Fibroblast of the aortic adventitia (primary cell): ENCODE results near the gene TAF1A. TPM values are rescaled to one million over a fixed set of nuclear protein-coding genes. Genes with fewer than 3 reads are reported as not detected.

Source experiments
- DNase-seq: peaks from one replicate; pipeline ENCODE4 v3.0.0-alpha.2; 2010; ENCODE audit warnings: low read depth
- H3K4me3 ChIP-seq: 2 replicates; pipeline ENCODE4 v1.5.1; 2011; ENCODE audit warnings: low read depth, mild to moderate bottlenecking, control low read depth, low read length, moderate library complexity
- total RNA-seq: library from RNA; depleted of rRNA; stranded (reverse); fragments of >200 nt; gene quantifications from 2 replicates; pipeline ENCODE4 v1.2.3, GENCODE V29; 2012; ENCODE audit warnings: low replicate concordance
- TF ChIP-seq, protein P1 (sequence below): IDR thresholded peaks from 2 replicates; pipeline ENCODE4 v1.5.1; 2011; ENCODE audit warnings: mild to moderate bottlenecking, low read length, control low read depth, inconsistent platforms; ENCODE audit not compliant: insufficient read depth

Gene TAF1A
- total RNA-seq, 1 donor, result 11.8 TPM

DNA sequence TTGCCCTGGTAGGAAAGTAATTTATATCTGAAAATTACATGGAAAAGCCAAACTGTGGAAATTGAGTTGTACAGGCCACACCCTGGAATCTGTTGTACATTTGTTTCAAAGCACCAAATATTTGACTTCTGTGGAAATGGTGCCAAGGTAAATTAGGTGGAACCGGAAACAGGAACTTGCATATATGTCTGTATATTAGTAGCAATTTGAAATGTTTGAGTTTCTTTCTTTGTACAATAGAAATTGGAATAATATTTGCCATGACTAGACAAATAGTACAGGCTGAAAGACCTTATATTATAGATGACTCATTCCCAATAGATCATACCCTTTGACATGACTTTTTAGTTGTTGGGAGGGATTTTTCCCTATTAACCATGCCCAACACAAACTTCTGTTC lies 10.5 kb upstream of the TAF1A start:
- TF ChIP-seq, protein P1, sequence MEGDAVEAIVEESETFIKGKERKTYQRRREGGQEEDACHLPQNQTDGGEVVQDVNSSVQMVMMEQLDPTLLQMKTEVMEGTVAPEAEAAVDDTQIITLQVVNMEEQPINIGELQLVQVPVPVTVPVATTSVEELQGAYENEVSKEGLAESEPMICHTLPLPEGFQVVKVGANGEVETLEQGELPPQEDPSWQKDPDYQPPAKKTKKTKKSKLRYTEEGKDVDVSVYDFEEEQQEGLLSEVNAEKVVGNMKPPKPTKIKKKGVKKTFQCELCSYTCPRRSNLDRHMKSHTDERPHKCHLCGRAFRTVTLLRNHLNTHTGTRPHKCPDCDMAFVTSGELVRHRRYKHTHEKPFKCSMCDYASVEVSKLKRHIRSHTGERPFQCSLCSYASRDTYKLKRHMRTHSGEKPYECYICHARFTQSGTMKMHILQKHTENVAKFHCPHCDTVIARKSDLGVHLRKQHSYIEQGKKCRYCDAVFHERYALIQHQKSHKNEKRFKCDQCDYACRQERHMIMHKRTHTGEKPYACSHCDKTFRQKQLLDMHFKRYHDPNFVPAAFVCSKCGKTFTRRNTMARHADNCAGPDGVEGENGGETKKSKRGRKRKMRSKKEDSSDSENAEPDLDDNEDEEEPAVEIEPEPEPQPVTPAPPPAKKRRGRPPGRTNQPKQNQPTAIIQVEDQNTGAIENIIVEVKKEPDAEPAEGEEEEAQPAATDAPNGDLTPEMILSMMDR, result no peak
- peak; percentile 42 for DNase-seq
- no peak overlapping the region for H3K4me3 ChIP-seq

DNA sequence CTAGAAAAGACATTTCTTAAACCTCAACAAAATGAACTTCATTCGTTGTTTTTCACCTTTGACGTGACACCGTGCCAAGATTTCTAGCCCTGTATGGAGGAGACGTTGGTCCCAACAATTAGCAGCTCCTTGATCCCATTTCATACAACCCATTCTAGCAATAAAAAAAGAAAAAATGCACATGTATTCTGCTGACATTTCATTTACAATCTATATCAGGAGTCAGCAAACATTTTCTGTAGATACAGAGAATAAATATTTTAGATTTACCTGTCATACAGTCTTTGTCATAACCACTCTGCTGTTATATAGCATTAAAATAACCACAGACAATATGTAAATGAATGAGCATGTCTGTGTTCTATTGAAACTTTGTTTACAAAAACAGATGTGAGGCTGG lies 7.0 kb upstream of the TAF1A start:
- no peak for DNase-seq
- H3K4me3 ChIP-seq, result no peak overlapping the region
- TF ChIP-seq, protein P1, result no peak

DNA sequence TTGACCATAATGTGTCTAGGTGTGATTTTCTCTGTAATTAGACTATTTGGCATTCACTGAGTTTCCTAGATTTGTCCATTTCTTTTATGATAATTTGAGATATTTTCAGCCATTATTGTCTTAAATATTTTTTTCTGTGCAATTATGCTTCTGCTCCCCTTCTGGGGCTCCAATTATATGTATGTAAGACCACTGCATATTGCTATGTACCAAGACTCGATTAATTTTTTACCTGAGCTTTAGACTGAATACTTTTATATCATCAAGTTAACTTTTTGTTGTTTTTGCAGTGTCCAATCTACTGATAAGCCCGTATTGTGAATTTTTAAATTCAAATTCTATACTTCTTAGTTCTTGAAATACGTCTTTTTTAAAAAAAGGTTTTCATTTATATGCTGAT lies 5.1 kb upstream of the TAF1A start:
- TF ChIP-seq, protein P1, result no peak
- DNase-seq, result no peak
- H3K4me3 ChIP-seq, result no peak overlapping the region

DNA sequence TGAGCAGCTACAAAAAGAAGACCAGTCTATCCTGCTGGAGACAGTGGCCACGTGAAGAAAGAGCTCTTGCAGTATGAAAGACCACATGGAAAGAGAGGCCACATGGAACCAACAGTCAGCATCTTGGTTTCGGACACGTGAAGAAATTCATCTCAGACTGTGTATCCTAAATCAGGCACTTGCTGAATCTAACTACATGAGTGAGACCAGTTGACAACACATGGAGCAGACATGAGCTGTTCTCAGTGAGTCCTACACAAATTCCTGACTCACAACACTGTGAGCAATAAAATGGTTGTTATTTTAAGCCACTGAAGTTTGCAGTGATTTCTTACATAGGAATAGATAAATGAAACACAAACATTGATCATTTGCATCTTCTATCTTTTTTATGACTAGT lies 2.4 kb upstream of the TAF1A start:
- H3K4me3 ChIP-seq, result no peak overlapping the region
- peak; percentile 12 for DNase-seq
- TF ChIP-seq, protein P1, result no peak

DNA sequence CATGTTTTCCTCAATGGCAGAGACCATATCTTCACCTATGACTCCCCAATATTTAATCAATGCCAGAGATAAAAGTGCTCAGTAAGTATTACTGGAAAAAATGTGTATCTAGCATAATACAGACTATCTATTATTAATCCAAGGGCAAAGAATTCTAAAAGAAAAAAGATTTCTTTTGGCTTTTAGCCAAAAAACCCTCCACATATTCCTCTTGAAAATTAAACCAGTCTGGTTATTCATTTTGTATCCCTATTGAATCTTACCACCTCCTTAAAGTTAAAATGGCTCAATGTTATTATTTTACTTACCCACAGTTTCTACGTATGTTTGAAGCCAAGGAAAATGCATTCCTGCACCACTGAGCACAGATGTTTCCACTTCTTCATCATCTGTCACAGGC lies 1.6 kb downstream of the TAF1A start:
- no peak overlapping the region for H3K4me3 ChIP-seq
- TF ChIP-seq, protein P1, result no peak
- DNase-seq, result peak; percentile 19

DNA sequence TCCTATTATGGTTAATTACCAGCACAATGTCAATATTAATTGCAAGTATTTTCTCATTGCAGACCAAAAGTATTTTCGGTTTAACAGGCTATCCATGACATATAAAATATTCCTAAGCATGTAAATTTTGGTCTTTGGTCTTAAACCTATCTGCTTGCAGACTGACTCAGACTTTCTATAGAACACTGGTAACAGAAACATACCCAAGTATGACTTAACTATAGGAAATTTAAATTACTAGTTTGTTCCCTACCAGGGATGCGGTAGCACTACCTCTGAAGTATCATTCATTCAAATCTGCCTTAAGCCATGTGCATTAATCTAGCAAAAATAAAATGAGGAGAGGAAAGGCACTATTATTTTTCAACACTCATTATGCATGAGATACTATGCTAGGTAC lies 2.9 kb downstream of the TAF1A start:
- H3K4me3 ChIP-seq, result no peak overlapping the region
- TF ChIP-seq, protein P1, result no peak
- DNase-seq, result no peak

DNA sequence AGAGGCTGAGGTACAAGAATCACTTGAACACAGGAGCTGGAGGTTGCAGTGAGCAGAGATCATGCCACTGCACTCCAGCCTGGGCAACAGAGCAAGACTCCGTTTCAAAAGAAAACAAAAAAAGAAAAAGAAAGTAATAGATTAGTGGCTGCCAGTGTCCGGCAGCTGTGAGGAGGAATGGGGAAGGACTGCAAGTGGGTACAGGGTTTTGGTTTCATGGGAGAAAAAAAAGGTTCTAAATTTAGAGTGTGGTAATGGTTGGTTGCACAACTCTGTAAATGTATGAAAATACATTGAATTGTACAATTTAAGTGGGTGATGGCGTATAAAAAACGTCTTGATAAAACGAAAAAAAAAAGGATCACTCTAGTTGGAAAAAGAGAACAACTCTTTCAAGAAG lies 6.7 kb downstream of the TAF1A start:
- no peak overlapping the region for H3K4me3 ChIP-seq
- TF ChIP-seq, protein P1, result no peak
- DNase-seq, result no peak
